Muscle of arm (tissue), 12 donors: ENCODE data around the gene PRELID1. TPM values are rescaled to one million over a fixed set of nuclear protein-coding genes. Genes with fewer than 3 reads are reported as not detected.
"Not testable (repeated sequence)": the region's sequence is repeated elsewhere in the genome, so short reads cannot be mapped to it uniquely, and the experiment has no call there.

Experiments
- DNase-seq: peaks from one replicate; pipeline ENCODE4 v3.0.0-alpha.2; 2013
- polyA plus RNA-seq, 12 donors: library from polyadenylated mRNA; unstranded; fragments of 120-200 nt; gene quantifications; one replicate each; pipeline ENCODE4 v1.2.1, GENCODE V29; 2013; ENCODE audit not compliant: insufficient read length in 12 of 12

The PRELID1 gene
- polyA plus RNA-seq, 12 donors = 59.2 to 113 (median 68.4) TPM; not detected in 1

DNA sequence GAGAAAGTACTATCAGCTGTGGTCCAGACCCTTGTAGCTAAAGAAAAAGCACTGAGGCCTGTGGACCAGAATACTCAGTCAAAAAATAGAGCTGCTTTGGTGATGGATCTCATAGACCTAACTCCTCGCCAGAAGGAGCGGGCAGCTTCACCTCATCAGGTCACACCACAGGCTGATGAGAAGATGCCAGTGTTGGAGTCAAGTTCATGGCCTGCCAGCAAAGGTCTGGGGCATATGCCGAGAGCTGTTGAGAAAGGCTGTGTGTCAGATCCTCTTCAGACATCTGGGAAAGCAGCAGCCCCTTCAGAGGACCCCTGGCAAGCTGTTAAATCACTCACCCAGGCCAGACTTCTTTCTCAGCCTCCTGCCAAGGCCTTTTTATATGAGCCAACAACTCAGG is 9.0 kb upstream of the PRELID1 start:
- no peak for DNase-seq

DNA sequence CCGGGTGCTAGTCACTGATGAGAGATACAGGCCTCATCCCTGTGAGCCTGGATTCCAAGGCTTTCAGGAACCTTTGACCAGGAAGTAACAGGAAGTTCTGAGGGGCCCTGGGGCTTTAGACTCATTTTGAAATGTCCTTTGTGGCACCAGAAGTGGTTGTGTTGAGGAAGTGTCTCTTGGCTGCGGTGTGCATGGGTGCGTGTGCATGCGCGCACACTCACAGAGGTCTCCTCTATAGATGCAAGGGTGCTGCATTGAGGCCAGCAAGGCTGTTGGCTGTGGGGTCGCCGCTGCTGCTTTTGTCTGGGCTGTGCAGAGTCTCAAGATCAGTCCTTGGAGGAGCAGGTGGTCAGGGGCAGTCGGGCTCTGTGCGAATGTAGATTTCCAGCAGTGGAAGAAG is 7.7 kb upstream of the PRELID1 start:
- DNase-seq = no peak

DNA sequence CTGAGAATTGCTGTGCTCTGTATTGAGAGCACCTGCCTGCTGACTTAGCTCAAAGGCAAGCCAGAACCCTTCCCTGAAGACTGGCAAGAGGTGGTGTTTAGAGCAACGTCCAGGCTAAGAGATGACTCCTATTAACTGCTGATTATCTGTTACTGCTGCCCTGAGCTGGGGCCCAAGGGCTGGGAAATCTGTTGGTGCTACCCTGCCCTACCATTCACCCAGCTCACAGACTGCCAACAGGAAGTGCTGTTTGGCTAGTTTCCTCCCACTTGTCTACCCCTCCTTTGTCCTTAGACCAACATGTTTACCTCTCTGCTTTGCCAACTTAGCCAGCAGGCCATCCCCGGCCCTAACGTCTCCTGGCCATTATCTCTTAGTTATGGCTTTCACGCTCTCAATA is 7.0 kb upstream of the PRELID1 start:
- no peak for DNase-seq

DNA sequence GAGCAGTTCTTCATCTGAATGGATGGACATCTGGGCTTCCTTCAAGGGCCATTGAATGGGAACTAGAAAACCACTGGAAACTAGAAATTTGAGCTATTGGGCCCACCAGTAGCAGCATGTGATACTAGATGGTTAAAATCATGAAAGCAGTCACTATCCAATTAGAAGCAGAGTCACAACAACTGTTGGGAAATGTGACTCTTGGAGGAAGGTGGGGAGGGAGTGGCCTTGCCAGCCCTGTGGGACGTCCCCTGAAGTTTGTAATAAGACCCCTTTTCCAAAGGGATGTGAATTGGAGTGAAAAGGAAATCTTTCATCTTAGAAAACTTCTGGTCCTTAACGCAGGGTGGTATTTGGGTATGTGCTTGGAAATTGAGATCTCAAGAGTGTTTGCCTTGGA is 5.7 kb upstream of the PRELID1 start:
- no peak for DNase-seq

DNA sequence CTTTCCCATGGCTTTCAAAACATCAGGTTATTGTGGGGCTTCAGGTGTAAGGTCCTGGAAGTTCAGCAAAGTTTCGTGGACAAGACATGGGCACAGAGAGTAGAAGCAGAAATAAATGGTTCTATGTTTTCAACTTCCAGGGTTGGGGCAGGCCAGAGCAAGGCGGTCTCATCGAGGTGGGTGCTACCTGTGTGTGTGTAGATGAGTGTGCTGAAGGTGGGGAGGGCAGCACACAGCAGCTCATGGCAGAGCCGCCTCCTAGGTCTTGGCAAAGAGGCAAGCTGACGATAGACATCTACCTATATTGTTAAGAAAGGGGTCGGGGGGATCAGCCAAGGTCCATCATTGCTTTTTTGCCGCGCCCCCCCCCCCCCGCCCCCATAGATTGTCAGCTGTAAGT is 3.9 kb upstream of the PRELID1 start:
- DNase-seq = no peak

DNA sequence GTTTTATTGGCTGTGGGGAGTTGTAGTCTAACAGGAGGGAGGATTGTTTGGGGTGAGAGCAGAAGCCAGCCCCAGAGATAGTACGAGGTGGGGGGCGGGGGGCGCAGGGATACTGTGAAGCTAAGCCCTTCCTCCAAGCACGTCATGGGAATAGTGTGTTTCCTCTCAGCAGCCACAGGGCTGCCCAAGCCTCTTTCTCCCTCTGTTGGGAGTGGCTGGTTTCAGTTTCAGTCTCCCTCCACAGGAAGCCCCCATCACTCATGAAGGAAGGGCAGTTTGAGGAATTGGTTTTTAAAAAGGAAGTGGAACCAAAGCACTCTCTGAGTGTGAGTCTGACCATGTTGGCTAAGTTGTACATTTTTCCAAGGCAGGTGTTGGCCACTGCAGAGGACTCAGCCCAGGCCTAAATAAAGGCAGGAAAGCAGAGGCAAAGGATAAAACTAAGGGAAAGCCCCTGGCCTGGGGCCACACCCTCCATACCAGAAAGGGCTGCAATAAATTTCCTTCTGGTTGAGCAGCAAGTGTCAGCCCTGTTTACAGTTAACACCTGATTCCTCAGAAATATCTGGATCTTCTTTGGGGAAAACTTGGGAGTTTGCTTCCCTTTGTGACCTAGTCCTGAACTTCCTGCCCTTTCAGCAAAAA is 3.2 kb upstream of the PRELID1 start:
- no peak for DNase-seq

DNA sequence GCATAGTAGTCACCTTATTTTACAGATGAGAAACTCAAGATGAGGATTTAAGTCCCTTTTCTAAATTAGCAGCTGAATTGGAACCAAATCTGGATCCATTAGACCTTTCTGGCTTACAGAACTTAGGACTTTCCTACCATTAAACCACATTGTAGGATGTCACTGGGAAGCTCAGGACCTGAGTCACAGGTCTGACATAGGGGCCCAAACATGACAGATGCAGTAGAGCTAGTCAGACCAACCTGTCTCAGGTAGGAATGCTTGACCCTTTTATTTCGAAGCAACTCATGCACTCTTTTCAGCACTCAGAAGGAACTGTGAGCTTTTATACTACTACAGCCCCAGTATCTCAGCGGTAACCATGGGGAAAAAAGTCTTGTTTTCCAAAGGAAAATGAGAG is 2.6 kb upstream of the PRELID1 start:
- DNase-seq = no peak

DNA sequence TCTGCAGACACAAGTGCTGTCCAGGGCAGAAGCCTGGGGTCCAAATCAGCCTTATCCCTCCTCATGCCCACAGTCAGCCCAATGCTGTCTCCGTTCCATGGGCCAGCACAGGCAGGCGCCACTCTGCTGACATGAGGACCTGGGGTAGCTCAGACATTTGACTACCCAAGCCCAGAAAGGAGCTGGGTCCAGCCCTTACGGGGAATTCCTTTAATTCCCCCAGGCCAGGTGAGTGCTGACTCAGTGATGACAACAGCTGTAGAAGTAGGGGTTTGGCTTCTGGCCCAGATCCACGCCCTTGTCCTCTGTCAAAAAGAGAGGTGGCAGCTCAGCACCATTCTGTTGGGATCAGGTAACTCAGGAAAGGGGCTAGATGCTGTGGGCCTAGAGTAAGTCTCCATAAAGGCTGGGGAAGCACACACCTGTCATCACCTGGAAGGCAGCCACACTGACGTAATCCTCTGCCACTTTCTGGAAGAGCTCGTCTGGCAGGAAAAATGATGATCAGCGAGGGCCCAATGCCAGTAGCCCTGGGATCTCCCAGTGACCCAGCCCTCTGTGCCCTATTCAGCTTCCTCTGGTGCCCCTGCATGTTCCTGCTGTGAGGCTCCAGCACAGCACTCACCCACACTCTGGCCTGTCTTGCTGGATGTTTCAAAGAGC is 2.0 kb upstream of the PRELID1 start:
- no peak for DNase-seq

DNA sequence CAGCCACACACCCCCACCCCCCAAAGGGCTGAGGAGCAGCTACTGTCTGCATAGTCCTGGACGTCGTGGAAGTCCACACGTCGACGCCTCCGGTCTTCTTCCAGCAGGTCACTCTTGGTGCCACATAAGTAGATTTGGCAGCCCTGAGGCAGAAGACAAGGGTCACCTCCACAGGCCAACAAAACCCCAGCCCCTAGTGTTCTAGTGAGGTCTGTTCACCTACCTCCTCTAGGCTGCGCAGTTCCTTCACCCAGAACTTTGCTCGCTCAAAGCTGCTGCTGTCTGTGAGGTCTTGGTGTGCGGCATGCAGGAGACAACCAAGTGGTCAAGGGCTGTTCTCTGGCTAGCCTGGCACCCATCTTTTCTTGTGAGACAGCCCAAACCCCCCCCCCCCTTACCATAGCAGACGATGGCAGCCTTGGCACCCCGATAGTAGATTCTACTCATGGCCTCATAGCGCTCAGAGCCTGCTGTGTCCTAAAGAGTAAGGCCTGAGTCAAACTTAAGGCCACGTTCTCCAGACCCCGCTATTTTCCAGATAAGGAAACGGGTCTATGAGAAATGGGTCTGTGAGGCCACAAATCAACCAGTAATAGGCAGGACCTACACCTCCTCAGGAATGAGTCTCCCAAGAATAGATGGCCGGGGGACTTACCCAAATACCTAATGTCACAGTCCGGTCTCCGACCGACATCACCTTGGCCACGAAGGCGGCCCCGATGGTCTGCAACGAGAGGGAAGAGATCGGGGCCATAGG is 1.1 kb upstream of the PRELID1 start:
- DNase-seq = no peak

DNA sequence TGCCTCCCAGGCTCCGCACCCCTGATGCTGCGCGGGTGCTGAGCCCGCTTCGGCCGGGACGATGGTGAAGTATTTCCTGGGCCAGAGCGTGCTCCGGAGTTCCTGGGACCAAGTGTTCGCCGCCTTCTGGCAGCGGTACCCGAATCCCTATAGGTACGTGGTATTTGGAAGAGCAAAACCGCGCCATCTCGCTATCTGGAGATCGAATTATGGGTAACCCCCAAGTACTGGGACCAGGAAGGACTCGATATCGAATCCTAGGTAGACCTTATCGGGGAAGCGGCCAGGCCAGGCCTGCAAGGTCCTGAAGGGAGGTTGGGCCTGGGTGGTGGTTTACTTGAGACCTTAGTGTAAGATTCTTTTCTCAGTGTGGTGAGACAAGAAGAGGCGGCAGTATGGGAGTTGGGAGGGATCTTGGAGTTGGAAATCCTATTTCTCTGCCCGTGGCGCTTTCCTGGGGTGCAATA is 359 bp downstream of the PRELID1 start:
- DNase-seq = no peak

DNA sequence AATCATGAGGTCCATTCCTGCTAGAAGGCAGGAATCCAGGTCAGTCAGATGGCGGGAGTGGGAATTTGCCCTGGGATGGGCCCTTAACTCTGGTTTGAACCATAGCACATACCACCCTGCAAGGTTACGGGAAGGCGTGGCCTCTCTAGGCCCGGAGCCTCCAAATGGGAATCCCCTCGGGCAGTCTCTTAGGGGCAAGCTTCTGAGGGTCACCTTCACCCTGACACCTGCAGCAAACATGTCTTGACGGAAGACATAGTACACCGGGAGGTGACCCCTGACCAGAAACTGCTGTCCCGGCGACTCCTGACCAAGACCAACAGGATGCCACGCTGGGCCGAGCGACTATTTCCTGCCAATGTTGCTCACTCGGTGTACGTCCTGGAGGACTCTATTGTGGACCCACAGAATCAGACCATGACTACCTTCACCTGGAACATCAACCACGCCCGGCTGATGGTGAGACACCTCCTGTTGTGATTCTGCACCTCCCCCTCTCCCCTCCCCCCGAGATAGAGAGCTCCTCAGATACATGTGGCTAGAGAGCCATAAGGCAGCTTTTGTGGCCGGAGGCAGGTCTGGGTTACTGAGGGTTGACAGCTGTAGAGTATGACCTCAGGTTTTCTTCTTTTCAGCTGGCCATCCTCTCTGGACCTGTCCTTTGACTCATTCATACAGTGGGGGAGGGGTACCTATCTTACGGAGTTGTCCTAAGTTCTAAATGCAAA is 957 bp downstream of the PRELID1 start:
- DNase-seq = no peak

DNA sequence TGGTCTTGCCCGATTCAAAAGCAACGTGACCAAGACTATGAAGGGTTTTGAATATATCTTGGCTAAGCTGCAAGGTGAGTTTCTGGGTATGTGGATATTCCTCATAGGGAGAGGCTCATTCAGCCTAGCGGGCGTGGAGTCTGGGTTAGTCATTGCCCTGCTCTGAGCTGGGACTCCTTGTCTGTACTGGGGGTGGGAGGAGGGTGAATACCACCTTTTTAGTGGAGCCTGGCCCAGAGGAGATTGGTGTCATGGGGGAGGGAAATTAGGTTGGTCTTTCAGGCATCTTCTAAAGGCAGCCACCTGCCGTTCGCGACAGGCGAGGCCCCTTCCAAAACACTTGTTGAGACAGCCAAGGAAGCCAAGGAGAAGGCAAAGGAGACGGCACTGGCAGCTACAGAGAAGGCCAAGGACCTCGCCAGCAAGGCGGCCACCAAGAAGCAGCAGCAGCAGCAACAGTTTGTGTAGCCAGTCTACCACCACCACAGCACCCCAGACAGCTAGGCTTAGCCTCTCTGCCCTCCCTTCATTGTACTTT is 2.6 kb downstream of the PRELID1 start:
- not testable (repeated sequence) for DNase-seq

DNA sequence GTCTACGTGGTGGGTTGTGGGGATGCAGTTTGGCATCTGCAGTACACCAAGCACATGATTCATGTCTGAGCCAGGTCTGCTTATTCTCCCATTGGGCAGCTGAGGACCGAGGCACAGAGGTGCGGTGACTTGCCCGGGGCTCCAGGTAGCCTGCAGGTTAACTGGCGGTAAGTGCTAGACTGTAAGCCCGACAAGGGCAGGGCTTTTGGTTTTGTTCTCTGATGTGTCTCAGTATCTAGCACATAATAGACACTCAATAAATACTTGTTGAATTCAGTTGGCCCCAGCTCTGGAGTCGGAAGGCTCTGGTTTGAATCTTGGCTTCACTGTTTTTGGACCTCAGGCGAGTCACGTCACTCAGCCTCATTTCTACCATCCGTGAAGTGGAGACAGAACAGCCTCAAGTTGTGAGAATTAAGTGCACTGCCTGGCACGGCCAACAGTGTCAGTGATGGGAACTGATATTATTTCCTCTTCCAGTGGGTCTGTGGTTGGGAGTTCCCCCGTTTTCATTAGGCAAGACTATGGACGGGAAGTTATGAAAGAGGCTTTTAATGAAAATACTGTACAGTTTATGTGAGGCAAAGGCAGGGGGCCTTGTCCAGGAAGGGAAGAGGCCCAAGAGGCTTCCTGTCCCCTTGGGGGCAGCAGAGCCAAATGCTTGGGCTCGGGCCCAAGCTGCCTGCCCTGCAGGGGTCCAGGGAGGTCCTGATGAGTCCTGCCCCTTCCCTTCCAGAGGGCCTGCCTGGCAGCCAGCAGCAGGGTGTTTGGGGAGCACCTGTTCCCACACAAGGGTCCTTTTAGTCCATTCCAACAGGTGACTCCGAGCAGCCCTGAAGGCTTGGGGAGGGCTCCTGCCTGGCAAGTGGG is 3.3 kb downstream of the PRELID1 start:
- DNase-seq = no peak

DNA sequence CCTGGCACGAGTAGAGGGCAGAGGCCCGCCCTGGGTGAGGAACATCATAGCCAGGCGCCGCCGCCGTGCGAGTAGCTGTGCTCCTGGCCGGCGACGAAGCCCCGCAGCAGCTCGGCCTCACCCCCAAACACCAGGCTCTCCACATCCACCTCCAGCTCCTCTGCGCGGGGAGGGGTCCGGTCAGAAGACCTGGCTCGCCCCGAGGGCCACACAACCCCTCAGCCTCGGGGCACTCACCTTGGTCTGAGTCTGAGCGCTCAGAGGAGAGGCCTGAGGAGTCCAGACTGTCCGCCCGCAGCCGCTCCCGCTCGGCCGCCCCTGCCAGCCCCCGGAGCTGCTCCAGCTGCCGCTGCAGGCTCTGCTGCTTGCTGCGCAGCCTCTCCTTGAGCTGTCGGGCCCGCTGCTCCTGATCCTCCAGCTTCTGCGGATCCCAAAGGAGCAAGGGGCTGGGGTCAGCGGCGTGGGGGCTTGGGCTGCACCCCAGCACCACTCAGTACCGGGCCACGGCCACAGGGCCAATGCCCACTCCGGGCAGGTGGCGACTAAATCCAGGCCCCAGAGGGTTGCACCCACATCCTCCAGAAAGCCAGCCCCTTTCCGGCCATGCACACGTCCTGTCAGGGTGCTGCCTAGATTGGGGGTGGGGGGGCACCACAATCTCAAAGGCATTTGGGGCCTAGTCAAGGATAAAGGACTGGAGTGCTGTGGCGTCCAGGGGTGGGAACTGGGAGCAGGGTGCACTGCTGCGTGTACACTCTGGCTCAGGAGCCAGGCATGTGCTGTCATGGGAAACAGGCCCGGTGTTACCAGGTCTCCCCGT is 4.2 kb downstream of the PRELID1 start:
- DNase-seq = no peak

DNA sequence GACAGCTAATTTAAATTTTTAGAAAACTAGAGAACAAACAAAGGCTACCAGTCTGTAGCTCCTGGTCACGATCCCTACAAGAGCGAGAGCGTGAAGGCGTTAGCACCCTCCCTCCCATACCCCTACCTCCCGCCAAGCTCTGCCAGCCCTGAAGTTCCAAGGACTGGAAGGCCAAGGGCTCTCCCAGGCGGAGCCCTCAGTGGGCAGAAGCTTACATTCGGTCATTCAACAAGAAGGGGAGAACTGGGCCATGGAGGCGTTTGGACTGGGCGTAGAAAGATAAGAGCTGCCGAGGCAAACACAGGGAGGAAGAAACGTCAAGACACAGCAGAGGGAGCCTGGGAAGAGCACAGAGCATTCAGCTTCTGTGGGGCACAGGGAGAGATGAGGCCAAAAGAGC is 5.1 kb downstream of the PRELID1 start:
- DNase-seq = no peak

DNA sequence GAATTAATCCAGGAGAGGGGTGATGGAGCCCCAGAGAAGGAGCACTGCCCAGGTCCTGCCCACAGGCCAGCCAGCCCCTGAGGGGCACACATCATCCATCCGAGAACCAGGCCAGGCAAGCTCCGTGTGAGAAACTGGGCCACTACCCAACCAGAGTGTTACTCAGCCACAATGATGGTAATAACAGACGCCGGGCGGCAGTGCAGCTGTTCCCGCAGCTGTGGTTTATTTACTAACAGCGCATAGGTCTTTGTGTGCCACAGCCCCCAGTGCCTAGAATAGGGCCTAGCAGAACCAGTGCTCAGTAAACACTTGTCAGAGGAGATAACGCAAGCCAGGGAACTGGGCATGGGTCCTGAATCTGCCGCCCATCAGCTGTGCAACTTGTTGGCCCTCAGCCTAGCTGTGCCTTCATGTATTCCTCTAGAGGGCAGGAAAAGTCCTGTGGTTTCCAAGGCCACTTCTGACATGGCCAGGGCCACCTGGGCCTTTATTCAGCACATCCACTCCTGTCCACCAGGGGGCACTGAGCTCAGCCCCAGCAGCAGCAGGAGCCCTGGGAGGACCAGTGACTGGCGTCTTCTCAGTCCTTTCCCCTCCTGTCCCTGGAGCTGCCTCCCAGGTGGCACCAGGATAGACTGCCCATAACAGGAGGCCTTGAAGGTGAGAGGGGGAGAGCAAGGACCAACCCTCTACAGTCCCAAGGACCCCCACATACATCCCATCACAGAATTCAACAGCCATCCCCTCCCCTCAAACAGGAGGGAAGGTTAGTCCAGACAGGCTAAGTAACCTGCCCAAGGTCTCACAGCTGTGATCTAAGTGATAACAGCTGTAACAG is 6.0 kb downstream of the PRELID1 start:
- DNase-seq = no peak

DNA sequence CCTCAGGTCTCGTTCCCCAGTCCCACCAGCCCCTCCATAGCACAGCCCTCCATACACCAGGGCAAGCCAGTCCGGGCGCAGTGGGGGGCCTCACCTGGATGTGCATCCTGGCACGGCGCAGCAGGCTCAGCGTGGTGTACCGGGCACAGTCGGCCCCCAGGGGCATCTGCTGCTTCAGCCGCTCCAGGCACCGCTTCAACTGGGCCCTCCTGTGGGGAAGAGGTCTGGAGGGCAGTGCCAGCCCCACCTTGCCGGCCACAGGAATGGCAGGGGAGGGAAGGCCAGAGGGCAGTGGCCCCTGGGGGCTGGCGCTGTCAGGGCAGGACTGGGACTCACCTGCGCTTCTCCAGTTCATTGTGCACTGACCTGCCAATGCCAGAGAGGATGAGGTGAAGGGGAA is 6.7 kb downstream of the PRELID1 start:
- no peak for DNase-seq

DNA sequence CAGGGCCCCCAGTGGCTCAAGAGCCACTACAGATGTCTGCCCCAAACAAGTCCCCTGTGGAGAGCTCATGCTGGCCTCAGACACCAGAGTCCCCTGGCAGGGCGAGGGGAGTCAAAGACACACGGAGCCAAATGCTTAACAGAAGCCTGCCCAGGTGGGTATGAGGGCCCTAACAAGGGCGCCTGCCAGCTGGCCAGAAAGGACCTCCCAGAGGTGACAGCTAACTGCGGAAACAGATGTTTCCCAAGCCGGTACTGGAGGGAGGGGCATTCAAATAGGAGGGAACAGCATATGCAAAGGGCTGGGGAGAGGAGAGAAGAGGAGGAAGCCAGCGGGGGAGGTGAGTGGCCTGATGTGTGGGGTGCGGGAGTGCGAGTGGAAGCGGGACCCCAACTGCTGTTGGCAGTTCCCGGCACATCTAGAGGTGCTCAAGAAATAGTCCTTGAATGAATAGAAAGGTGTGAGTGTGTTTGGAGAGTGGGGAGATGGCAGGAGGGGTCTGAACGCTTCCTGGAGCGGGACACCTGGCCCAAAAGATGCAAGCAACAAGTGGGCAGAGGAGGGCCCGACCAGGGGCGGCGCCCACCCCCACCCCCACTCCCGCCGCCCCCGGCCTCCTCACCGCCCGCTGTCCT is 7.3 kb downstream of the PRELID1 start:
- DNase-seq = no peak

DNA sequence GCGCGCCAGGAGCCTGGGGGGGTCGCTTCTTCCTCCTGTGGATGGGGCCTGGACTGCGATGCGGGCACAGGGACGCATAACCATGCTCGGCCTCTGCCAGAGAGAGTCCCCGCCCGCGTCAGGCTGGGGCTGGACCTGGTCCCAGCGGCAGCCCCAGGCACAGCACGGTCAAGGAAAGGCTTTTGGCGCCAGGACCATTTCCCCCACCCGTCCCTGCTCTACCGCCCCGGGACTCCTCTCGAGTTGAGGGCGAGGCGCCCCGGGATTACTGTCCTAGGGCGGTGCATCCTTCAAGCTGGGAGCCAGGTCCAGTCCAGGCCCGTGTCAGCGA is 7.8 kb downstream of the PRELID1 start:
- DNase-seq = no peak
